ENCODE results near the gene TMEM59.

- TF ChIP-seq, protein P1, sequence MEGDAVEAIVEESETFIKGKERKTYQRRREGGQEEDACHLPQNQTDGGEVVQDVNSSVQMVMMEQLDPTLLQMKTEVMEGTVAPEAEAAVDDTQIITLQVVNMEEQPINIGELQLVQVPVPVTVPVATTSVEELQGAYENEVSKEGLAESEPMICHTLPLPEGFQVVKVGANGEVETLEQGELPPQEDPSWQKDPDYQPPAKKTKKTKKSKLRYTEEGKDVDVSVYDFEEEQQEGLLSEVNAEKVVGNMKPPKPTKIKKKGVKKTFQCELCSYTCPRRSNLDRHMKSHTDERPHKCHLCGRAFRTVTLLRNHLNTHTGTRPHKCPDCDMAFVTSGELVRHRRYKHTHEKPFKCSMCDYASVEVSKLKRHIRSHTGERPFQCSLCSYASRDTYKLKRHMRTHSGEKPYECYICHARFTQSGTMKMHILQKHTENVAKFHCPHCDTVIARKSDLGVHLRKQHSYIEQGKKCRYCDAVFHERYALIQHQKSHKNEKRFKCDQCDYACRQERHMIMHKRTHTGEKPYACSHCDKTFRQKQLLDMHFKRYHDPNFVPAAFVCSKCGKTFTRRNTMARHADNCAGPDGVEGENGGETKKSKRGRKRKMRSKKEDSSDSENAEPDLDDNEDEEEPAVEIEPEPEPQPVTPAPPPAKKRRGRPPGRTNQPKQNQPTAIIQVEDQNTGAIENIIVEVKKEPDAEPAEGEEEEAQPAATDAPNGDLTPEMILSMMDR (IDR thresholded peaks at IDR 0.05; ENCODE audit: borderline replicate concordance, extremely low read depth, low read length, poor library complexity, severe bottlenecking), result no peak
- TF ChIP-seq EZH2 (IDR thresholded peaks at IDR 0.05; ENCODE audit: borderline replicate concordance, low read depth, low read length, severe bottlenecking), result no peak
Measured at GRCh38 chr1:54024358-54024757, 28.6 kb downstream of the TMEM59 start.
